Measurements from ENCODE around the gene KREMEN1.

Gene KREMEN1

DNA sequence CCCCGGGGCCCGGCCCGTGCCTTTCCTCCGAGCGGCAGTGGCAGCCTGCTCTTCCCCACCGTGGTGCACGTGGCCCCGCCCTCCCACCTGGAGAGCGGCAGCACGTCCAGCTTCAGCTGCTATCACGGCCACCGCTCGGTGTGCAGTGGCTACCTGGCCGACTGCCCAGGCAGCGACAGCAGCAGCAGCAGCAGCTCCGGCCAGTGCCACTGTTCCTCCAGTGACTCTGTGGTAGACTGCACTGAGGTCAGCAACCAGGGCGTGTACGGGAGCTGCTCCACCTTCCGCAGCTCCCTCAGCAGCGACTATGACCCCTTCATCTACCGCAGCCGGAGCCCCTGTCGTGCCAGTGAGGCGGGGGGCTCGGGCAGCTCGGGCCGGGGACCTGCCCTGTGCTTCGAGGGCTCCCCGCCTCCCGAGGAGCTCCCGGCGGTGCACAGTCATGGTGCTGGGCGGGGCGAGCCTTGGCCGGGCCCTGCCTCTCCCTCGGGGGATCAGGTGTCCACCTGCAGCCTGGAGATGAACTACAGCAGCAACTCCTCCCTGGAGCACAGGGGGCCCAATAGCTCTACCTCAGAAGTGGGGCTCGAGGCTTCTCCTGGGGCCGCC, 23.1 kb upstream of the KREMEN1 start:
- no peak for DNase-seq

DNA sequence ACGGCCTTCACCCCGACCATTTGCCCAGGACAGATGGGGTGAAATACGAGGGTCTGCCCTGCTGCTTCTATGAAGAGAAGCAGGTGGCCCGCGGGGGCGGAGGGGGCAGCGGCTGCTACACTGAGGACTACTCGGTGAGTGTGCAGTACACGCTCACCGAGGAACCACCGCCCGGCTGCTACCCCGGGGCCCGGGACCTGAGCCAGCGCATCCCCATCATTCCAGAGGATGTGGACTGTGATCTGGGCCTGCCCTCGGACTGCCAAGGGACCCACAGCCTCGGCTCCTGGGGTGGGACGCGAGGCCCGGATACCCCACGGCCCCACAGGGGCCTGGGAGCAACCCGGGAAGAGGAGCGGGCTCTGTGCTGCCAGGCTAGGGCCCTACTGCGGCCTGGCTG, 22.4 kb upstream of the KREMEN1 start:
- no peak for DNase-seq

GRCh38 chr22:29053048-29053702, 19.7 kb upstream of the KREMEN1 start:
- no peak for DNase-seq

- no peak for DNase-seq
Observed at GRCh38 chr22:29054251-29054767, 18.5 kb upstream of the KREMEN1 start.

DNA sequence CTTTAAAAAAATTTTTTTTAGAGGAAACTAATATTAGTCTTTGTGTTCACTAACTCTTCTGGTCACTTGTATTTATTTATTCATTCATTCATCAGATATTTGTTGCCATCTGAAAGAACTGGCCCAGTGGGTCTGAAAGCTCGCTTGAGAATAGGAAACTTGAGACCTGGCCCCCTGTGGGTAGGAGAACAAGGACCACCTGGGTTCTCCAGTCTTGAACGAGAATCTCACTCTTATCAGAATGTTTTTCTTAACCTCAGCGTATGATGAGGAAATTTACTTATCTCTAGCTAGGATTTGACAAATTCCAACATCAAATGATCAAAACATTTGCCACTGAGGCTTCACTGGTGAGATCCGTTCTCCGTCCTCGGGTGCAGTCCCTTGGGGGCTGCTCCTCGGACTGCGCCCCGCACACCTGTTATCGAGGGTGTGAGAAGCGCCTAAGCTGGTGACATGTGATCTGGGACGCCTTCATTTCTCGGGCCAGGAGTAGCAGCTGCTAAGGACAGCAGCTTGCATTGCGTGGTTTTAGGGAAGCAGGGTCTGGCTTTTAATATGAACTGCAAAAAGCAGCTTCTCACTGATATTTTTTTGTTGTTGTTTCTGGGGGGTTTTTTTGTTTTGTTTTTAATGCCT, 17.5 kb upstream of the KREMEN1 start:
- DNase-seq = no peak

DNA sequence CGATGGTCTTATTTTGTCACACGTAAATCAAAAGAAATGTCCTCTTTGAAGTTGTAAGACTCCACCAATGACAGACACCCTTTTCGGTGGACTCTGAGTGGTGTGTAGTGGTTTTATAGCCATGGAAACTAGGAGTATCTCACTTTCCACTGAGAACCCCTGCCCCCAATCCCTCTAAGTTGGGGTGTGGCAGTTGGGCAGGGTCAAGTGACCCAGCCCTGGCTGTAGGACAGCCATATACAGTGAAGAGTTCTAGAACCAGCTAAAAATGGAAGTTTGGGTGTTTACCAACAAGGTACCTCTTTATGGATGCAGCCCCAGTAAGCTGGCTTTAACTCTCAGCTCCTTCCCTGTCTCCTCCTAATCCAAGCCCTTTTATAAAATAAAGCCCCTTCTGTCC, 16.4 kb upstream of the KREMEN1 start:
- no peak for DNase-seq

DNA sequence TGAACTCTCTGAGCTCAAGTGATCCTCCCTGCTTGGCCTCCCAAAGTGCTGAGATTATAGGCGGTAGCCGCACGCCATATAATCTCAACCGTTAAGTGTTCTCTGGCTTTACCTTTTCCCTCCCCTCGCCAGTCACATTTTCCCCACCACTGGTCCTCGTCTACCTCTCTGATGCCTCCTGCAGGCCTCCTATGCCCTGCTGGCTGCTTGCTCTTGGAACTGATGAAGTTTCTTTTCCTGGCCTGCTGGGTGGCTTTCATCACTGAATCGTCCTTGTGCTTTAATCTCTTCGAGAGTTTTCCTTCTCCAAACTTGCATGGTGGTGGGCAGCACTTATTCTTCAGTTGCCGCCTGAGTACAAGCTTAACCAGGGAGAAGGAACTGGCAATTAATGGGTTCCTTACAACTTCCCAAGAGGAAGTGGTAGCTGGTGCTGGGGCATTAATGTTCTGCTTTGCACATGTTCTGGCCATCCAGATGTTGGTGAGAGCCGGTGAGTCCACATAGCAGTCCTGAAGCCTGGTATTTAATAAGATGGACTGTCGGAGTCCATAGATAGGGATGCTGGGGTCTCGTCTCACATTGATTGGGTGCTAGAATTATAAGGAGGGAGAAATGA, 12.5 kb upstream of the KREMEN1 start:
- no peak for DNase-seq

DNA sequence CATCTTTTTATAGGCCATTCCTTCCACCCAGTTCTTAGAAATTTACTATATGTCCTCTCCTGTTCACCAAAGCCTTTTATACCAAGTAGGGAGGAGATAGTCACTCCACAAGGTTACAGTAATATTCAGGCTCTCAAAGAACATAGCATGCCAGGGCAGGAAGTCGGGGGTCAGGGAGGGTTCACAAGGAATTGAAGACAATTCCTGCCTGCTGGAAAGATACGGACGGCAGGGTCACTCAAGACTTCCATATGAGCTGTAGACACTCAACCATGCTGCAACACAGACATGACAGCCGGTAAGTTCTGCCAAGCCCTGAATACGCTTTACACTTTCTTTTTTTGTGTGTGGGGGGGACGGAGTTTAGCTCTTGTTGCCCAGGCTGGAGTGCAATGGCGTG, 11.9 kb upstream of the KREMEN1 start:
- no peak for DNase-seq

DNA sequence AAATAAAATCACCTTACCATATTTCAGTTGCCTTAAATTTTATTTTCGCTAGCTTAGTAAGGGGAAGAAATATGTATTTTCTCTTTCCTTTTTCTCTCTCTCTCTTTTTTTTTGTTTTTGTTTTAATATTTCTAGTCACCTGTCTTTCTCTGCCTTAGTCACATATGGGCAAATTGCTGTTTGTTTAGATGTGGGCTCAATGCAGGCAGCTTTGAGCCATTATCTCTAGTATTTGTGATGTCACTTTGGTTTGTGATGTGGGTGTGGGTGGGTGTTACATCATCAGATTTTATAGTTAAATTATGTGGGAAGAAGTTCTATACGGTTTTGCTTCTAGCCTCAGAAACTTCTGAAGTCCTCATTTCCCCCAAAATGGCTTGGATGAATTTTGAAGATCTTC, 11.1 kb upstream of the KREMEN1 start, which contains the start of gene C22orf31:
TSS of gene C22orf31 (minus strand) at position 59 of the 400 bp plus-strand sequence. CDS start at position 20, 39 bp downstream.
- DNase-seq = no peak

GRCh38 chr22:29062286-29062821, 10.5 kb upstream of the KREMEN1 start:
- no peak for DNase-seq

GRCh38 chr22:29065468-29066190, 7.2 kb upstream of the KREMEN1 start:
- DNase-seq = no peak

GRCh38 chr22:29069463-29069862, 3.4 kb upstream of the KREMEN1 start:
- DNase-seq = no peak

- no peak for DNase-seq
Observed at GRCh38 chr22:29070490-29070889, 2.3 kb upstream of the KREMEN1 start.

GRCh38 chr22:29071261-29072045, 1.4 kb upstream of the KREMEN1 start:
- no peak for DNase-seq

DNA sequence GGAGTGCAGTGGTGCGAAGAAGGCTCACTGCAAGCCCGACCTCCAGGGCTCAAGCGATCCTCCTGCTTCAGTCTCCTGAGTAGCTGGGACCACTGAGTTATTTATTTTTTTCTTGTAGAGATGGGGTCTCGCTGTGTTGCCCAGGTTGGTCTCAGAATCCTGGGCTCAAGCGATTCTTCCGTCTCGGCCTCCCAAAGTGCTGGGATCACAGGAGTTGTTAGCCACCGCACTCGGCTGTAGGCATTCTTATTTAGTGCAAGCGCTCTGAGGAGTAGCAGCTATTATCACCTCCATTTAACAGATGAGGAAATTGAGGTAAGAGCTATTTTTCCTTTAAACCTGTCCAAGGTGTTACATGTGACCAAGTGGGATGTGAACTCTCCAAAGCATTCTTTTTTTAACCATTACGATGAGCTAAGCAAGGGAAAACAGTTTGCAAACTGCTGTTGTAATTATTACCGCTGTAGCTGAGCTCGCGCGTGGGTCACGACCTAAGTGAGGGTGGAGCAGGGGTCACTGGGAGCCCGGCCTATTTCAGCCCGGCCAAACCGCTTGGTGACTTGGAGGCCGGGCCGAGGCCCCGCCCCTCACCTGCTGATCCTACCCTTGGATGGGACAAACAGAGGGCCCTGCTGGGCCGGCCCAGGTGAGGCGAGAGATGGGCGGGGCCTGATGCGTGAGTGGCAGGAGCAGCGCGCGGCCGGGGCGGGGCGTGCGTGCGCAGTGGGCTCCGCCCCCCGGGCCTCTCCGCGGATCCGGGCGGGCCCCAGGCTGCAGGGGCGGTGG, 449 bp upstream of the KREMEN1 start:
- peak; percentile 36 for DNase-seq

- DNase-seq = no peak
Observed at GRCh38 chr22:29073618-29074275, 912 bp downstream of the KREMEN1 start.

DNA sequence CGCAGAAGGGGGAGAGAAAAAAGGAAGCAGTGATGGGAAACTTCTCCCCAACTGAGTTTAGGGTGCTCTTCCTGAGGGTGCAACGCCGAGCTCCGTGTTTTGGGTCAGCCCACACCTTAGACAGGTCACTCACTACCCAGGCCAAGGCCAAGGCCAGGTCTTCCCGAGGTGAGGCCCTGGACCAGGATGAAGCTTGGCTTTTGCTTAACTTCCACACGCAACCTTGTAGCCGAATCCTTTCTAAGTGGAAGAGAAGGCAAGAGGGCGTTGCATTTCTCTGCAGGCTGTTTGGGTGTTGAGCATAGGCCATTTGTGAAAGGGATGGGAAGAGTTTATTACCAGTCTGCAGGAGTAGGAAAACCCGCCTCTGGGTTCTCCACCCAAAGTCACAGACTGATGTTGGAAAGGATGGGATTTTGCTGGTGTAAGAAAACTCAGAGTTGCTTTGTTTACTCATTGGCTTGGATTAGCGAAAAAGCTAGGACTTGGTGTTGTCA, 1.5 kb downstream of the KREMEN1 start:
- DNase-seq = no peak

- DNase-seq = no peak
Observed at GRCh38 chr22:29078036-29078868, 5.4 kb downstream of the KREMEN1 start.

DNA sequence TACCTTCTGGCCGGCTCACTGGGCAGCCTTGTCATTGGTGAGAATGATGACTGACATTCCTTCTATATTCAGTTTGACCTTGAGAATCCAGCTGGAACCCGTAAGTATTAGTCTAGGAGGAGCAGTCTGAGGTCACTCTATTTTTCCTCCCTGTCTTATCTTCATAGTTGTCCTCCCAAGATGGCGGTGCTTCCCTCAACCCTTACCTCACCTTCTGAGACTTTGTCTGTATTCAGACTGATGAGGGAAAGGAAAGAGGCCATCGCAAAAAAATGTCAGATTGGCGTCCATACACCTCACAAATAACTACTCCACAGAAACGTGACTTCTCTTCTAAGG, 6.0 kb downstream of the KREMEN1 start:
- DNase-seq = no peak

All from cortex of kidney (tissue), 1 donor.